ENCODE results near the gene TMF1. TPM values are rescaled to one million over a fixed set of nuclear protein-coding genes. Genes with fewer than 3 reads are reported as not detected.

The TMF1 gene
- total RNA-seq, 1 experiment from 2014 or later = 18.7 TPM

DNA sequence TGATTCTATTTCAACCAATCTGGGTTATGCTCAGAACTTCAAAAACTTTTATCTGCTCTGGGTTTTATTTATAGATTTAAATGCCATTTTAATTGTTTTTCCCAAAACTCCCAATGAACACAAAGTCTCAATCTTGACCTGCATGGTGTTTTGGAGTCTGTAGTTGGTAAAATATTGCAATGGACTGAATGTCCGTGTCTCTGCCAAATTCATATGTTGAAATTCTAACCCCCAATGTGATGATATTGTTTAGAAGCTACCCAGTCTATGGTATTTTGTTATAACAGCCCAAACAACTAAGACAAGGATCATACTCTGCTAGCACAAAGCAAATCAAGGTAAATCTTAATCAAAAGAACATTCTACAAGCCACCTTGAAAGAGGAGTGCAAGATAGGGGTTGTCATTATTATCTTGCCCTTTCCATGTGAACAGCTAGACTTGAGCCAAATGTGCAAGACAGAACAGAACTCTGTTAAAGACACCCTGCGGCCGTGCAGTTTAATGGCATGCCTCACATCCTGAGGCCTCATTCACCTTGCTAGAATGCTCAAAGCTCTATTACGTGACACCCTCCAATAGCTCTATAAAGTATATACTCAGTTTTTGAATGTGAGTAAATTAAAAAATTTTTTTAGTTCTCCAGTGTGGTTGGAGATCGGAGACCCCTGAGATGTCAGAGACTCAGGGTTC lies 46.2 kb downstream of the TMF1 start:
- no TSS peak for BruUV-seq (replicated peaks)
- Histone ChIP-seq H3K4me3 (ENCODE audit: low read depth in 2 of 2, low read length in 2 of 2) (no peak overlapping the region), H3K27me3 (ENCODE audit: control insufficient read depth, insufficient read depth, low read length) (no peaks in the 10 kb centered on the region), H3K9me3 (ENCODE audit: control insufficient read depth, insufficient read depth, low read depth, low read length) (no peaks in the 10 kb centered on the region), H3K36me3 (ENCODE audit: control insufficient read depth, insufficient read depth, low read length) (peaks cover 12% of the 10 kb centered on the region), H3K27ac (ENCODE audit: low read length) (no peak overlapping the region), H3K4me1 (ENCODE audit: control insufficient read depth, insufficient read depth, low read length) (no peaks in the 10 kb centered on the region)
- TF ChIP-seq TCF7L2 (IDR thresholded peaks at IDR 0.05; ENCODE audit: low read depth, low read length) (no peak), POLR2AphosphoS5 (IDR thresholded peaks at IDR 0.05; ENCODE audit: low read depth, low read length) (no peak), SIN3A (IDR thresholded peaks at IDR 0.05; ENCODE audit: borderline replicate concordance, insufficient read depth, low read depth, low read length) (no peak)
- TF ChIP-seq, protein P1, sequence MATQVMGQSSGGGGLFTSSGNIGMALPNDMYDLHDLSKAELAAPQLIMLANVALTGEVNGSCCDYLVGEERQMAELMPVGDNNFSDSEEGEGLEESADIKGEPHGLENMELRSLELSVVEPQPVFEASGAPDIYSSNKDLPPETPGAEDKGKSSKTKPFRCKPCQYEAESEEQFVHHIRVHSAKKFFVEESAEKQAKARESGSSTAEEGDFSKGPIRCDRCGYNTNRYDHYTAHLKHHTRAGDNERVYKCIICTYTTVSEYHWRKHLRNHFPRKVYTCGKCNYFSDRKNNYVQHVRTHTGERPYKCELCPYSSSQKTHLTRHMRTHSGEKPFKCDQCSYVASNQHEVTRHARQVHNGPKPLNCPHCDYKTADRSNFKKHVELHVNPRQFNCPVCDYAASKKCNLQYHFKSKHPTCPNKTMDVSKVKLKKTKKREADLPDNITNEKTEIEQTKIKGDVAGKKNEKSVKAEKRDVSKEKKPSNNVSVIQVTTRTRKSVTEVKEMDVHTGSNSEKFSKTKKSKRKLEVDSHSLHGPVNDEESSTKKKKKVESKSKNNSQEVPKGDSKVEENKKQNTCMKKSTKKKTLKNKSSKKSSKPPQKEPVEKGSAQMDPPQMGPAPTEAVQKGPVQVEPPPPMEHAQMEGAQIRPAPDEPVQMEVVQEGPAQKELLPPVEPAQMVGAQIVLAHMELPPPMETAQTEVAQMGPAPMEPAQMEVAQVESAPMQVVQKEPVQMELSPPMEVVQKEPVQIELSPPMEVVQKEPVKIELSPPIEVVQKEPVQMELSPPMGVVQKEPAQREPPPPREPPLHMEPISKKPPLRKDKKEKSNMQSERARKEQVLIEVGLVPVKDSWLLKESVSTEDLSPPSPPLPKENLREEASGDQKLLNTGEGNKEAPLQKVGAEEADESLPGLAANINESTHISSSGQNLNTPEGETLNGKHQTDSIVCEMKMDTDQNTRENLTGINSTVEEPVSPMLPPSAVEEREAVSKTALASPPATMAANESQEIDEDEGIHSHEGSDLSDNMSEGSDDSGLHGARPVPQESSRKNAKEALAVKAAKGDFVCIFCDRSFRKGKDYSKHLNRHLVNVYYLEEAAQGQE (IDR thresholded peaks at IDR 0.05; ENCODE audit: insufficient read depth in 1 of 2, low read depth in 2 of 2, low read length in 1 of 2) = no peak
- TF ChIP-seq, protein P2, sequence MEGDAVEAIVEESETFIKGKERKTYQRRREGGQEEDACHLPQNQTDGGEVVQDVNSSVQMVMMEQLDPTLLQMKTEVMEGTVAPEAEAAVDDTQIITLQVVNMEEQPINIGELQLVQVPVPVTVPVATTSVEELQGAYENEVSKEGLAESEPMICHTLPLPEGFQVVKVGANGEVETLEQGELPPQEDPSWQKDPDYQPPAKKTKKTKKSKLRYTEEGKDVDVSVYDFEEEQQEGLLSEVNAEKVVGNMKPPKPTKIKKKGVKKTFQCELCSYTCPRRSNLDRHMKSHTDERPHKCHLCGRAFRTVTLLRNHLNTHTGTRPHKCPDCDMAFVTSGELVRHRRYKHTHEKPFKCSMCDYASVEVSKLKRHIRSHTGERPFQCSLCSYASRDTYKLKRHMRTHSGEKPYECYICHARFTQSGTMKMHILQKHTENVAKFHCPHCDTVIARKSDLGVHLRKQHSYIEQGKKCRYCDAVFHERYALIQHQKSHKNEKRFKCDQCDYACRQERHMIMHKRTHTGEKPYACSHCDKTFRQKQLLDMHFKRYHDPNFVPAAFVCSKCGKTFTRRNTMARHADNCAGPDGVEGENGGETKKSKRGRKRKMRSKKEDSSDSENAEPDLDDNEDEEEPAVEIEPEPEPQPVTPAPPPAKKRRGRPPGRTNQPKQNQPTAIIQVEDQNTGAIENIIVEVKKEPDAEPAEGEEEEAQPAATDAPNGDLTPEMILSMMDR (IDR thresholded peaks at IDR 0.05) = no peak
- CTCF ChIA-PET = no interaction called here
- POLR2A ChIA-PET = no interaction called here
- in situ Hi-C loops (cut with HindIII; ENCODE audit: low pct_unique_long_range_greater_than_20kb, low sequenced_read_pairs) = no loop called here
- no peak for DNase-seq (ENCODE audit: low read depth, low spot score)
- ATAC-seq = no peak
- intact Hi-C loops (cut with micrococcal nuclease; ENCODE audit: unreplicated experiment) = no loop called here

DNA sequence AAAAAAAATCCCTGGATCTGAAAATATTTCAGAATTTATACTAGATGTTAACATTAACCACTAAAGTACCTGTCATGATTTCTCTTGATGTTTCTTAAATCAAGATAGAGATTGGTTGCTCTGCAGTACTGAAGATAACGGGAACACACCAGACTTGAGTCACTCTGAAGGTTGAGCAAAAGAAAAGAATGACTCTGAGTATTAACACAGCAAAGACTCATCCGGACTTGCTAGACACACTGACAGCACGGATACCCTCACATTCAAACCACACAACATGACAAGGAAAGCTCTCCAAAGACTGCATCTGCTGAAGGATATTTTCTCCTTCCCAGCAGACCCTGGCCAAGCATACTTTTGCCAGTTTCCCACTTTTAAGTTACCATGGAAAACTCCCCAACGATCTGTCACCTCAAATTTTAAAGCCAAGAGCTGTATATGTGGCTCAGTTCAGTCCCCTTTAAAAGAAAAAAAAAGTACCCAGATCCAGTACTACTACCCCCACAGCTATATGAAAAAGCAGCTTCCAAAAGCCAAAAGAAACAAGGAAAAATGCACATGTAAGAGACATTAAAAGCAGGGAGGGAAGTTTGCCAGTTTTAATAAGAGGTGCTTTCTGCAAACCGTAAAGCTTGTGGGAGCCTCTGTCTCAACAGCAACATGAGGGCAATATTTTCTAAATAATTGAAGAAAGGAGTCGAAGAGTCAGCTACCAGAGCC lies 46.9 kb downstream of the TMF1 start:
- no peaks in the 10 kb centered on the region for H3K27me3 ChIP-seq (ENCODE audit: control insufficient read depth, insufficient read depth, low read length)
- intact Hi-C loops (cut with micrococcal nuclease; ENCODE audit: unreplicated experiment) = no loop called here
- in situ Hi-C loops (cut with HindIII; ENCODE audit: low pct_unique_long_range_greater_than_20kb, low sequenced_read_pairs) = no loop called here
- DNase-seq (ENCODE audit: low read depth, low spot score) (no peak), ATAC-seq (no peak)
- H3K4me3 ChIP-seq (ENCODE audit: low read depth in 2 of 2, low read length in 2 of 2) = no peak overlapping the region
- ChIA-PET POLR2A (no interaction called here), CTCF (no interaction called here)
- TF ChIP-seq, protein P1 (IDR thresholded peaks at IDR 0.05; ENCODE audit: insufficient read depth in 1 of 2, low read depth in 2 of 2, low read length in 1 of 2) = no peak
- TF ChIP-seq SIN3A (IDR thresholded peaks at IDR 0.05; ENCODE audit: borderline replicate concordance, insufficient read depth, low read depth, low read length) = no peak
- no peak for TF ChIP-seq TCF7L2 (IDR thresholded peaks at IDR 0.05; ENCODE audit: low read depth, low read length)
- TF ChIP-seq, protein P2 (IDR thresholded peaks at IDR 0.05) = no peak
- no peak for TF ChIP-seq POLR2AphosphoS5 (IDR thresholded peaks at IDR 0.05; ENCODE audit: low read depth, low read length)
- BruUV-seq (replicated peaks) = no TSS peak
- H3K9me3 ChIP-seq (ENCODE audit: control insufficient read depth, insufficient read depth, low read depth, low read length) = no peaks in the 10 kb centered on the region
- peaks cover 12% of the 10 kb centered on the region for H3K36me3 ChIP-seq (ENCODE audit: control insufficient read depth, insufficient read depth, low read length)
- no peak overlapping the region for H3K27ac ChIP-seq (ENCODE audit: low read length)
- H3K4me1 ChIP-seq (ENCODE audit: control insufficient read depth, insufficient read depth, low read length) = no peaks in the 10 kb centered on the region
